GM19395 (cell line): ENCODE measurements around the gene TMEM134.

Source experiments
- ATAC-seq: cut with Tn5 transposase; IDR thresholded peaks from one replicate; pipeline ENCODE4 v1.9.1; 2021; ENCODE audit warnings: mild to moderate bottlenecking, moderate library complexity; ENCODE audit not compliant: unreplicated experiment

The TMEM134 gene

GRCh38 chr11:67440229-67441097 is 28.6 kb downstream of the TMEM134 start:
- no peak for ATAC-seq

- no peak for ATAC-seq
Observed at GRCh38 chr11:67439321-67440228, 29.5 kb downstream of the TMEM134 start.

- ATAC-seq = no peak
Observed at GRCh38 chr11:67438158-67438902, 30.7 kb downstream of the TMEM134 start.

- no peak for ATAC-seq
Observed at GRCh38 chr11:67437809-67438157, 31.3 kb downstream of the TMEM134 start.

- ATAC-seq = no peak
Observed at GRCh38 chr11:67437082-67437808, 31.8 kb downstream of the TMEM134 start, which contains the start of gene PTPRCAP. Gene PTPRCAP, minus strand, starts transcription at chr11:67437682. Its CDS starts 63 bp downstream, at chr11:67437619.

- peak; percentile 45 for ATAC-seq
Observed at GRCh38 chr11:67436459-67437081, 32.5 kb downstream of the TMEM134 start.

GRCh38 chr11:67435727-67436458 is 33.2 kb downstream of the TMEM134 start:
- no peak for ATAC-seq

- no peak for ATAC-seq
Observed at GRCh38 chr11:67435031-67435726, 33.9 kb downstream of the TMEM134 start.

- no peak for ATAC-seq
Observed at GRCh38 chr11:67434395-67434881, 34.6 kb downstream of the TMEM134 start.

- ATAC-seq = no peak
Observed at GRCh38 chr11:67433536-67434394, 35.3 kb downstream of the TMEM134 start.

- ATAC-seq = no peak
Observed at GRCh38 chr11:67432655-67433349, 36.2 kb downstream of the TMEM134 start.

GRCh38 chr11:67431346-67432249 is 37.5 kb downstream of the TMEM134 start:
- ATAC-seq = no peak

GRCh38 chr11:67429722-67430121 is 39.3 kb downstream of the TMEM134 start:
- ATAC-seq = no peak

GRCh38 chr11:67429038-67429668 is 39.9 kb downstream of the TMEM134 start:
- ATAC-seq = no peak
